Measurements from ENCODE around the gene ABHD17A.

The ABHD17A gene

DNA sequence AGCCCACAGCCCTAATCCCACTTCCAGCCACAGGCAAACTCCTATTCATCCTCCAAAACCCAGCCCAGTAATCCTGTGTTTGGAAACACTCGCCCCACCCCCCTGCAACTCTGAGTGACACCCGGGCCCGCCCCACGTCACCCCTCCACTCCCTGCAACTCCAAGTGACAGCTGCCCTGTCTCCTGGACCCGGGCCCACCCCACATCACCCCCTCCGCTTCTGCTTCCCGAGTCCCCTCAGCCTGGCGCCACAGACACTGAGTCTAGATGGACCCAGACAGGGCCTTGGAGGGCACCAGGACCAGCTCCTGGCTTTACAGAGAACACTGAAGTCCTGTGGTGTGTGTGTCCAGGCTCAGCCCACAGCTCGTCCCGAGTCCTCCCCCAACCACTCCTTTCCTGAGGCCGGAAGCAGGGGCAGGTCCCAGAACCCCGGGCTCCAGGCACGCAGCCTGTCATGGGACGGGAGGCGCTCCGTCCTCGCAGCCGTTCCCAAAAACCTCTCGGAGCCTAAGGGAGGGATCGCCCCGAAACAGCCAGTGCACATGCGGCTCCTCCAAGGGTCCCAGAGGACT lies 44.7 kb downstream of the ABHD17A start:
- no peak for DNase-seq (ENCODE audit: low read depth)

GRCh38 chr19:1839658-1840540 lies 45.4 kb downstream of the ABHD17A start:
- Histone ChIP-seq H3K4me1 (ENCODE audit: control insufficient read depth, insufficient read depth, low read length) (peaks cover 26% of the 10 kb centered on the region), H3K27me3 (replicated peaks; ENCODE audit: control insufficient read depth, insufficient read depth, low read length) (no peaks in the 10 kb centered on the region), H3K9me3 (ENCODE audit: control insufficient read depth, low read length) (no peaks in the 10 kb centered on the region), H3K9ac (ENCODE audit: low read length) (no peak overlapping the region), H3K4me3 (ENCODE audit: low read length) (no peak overlapping the region), H3K36me3 (ENCODE audit: control insufficient read depth, insufficient read depth, low read length, severe bottlenecking) (no peaks in the 10 kb centered on the region)
- no peak for DNase-seq (ENCODE audit: low read depth)

More for the DNA sequence above, 44.7 kb downstream of the ABHD17A start:
- no peaks in the 10 kb centered on the region for H3K9me3 ChIP-seq (ENCODE audit: control insufficient read depth, low read length)
- peak overlapping the region; percentile 16 for H3K4me3 ChIP-seq (ENCODE audit: low read length)
- peaks cover 30% of the 10 kb centered on the region for H3K4me1 ChIP-seq (ENCODE audit: control insufficient read depth, insufficient read depth, low read length)
- no peaks in the 10 kb centered on the region for H3K36me3 ChIP-seq (ENCODE audit: control insufficient read depth, insufficient read depth, low read length, severe bottlenecking)
- H3K27me3 ChIP-seq (replicated peaks; ENCODE audit: control insufficient read depth, insufficient read depth, low read length) = no peaks in the 10 kb centered on the region
- peak overlapping the region; percentile 15 for H3K9ac ChIP-seq (ENCODE audit: low read length)

GRCh38 chr19:1837625-1838105 lies 47.6 kb downstream of the ABHD17A start:
- no peaks in the 10 kb centered on the region for H3K36me3 ChIP-seq (ENCODE audit: control insufficient read depth, insufficient read depth, low read length, severe bottlenecking)
- peaks cover 18% of the 10 kb centered on the region for H3K4me1 ChIP-seq (ENCODE audit: control insufficient read depth, insufficient read depth, low read length)
- no peaks in the 10 kb centered on the region for H3K9me3 ChIP-seq (ENCODE audit: control insufficient read depth, low read length)
- H3K27me3 ChIP-seq (replicated peaks; ENCODE audit: control insufficient read depth, insufficient read depth, low read length) = no peaks in the 10 kb centered on the region
- peak overlapping the region; percentile 72 for H3K9ac ChIP-seq (ENCODE audit: low read length)
- DNase-seq (ENCODE audit: low read depth) = peak; percentile 65
- peak overlapping the region; percentile 68 for H3K4me3 ChIP-seq (ENCODE audit: low read length)

GRCh38 chr19:1837222-1837565 lies 48.1 kb downstream of the ABHD17A start:
- Histone ChIP-seq H3K9me3 (ENCODE audit: control insufficient read depth, low read length) (no peaks in the 10 kb centered on the region), H3K36me3 (ENCODE audit: control insufficient read depth, insufficient read depth, low read length, severe bottlenecking) (no peaks in the 10 kb centered on the region), H3K4me3 (ENCODE audit: low read length) (no peak overlapping the region), H3K4me1 (ENCODE audit: control insufficient read depth, insufficient read depth, low read length) (peaks cover 18% of the 10 kb centered on the region), H3K9ac (ENCODE audit: low read length) (peak overlapping the region; percentile 72), H3K27me3 (replicated peaks; ENCODE audit: control insufficient read depth, insufficient read depth, low read length) (no peaks in the 10 kb centered on the region)
- no peak for DNase-seq (ENCODE audit: low read depth)

- no peak for DNase-seq (ENCODE audit: low read depth)
- H3K9me3 ChIP-seq (ENCODE audit: control insufficient read depth, low read length) = no peaks in the 10 kb centered on the region
Measured at GRCh38 chr19:1836458-1837221, 48.7 kb downstream of the ABHD17A start.

DNA sequence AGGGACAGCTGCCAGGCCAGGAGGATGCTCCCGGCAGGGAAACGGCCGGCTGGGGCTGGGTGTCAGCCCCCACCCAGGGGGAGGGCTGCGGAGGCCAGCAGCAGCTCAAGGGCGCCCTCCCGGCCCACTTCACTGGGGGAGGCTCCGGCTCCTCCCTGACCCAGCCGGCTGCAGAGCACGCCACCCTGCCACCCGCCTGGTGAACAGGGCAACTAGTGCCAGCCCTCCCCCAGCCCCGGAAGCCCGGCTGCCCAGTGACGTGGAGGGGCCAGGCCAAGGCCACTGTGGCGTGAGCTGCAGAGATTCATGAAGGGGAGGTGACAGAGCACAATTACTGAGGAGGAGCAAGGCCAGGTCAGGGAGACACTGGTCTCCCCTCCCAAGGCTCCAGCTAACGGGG lies 51.8 kb downstream of the ABHD17A start:
- H3K27me3 ChIP-seq (replicated peaks; ENCODE audit: control insufficient read depth, insufficient read depth, low read length) = no peaks in the 10 kb centered on the region
- no peak overlapping the region for H3K4me3 ChIP-seq (ENCODE audit: low read length)
- H3K9me3 ChIP-seq (ENCODE audit: control insufficient read depth, low read length) = no peaks in the 10 kb centered on the region
- H3K9ac ChIP-seq (ENCODE audit: low read length) = no peak overlapping the region
- no peak for DNase-seq (ENCODE audit: low read depth)
- peaks cover 6% of the 10 kb centered on the region for H3K36me3 ChIP-seq (ENCODE audit: control insufficient read depth, insufficient read depth, low read length, severe bottlenecking)
- peaks cover 16% of the 10 kb centered on the region for H3K4me1 ChIP-seq (ENCODE audit: control insufficient read depth, insufficient read depth, low read length)

More at GRCh38 chr19:1836458-1837221, 48.7 kb downstream of the ABHD17A start:
- no peaks in the 10 kb centered on the region for H3K36me3 ChIP-seq (ENCODE audit: control insufficient read depth, insufficient read depth, low read length, severe bottlenecking)
- no peak overlapping the region for H3K4me3 ChIP-seq (ENCODE audit: low read length)
- no peaks in the 10 kb centered on the region for H3K27me3 ChIP-seq (replicated peaks; ENCODE audit: control insufficient read depth, insufficient read depth, low read length)
- H3K4me1 ChIP-seq (ENCODE audit: control insufficient read depth, insufficient read depth, low read length) = peaks cover 18% of the 10 kb centered on the region
- no peak overlapping the region for H3K9ac ChIP-seq (ENCODE audit: low read length)

DNA sequence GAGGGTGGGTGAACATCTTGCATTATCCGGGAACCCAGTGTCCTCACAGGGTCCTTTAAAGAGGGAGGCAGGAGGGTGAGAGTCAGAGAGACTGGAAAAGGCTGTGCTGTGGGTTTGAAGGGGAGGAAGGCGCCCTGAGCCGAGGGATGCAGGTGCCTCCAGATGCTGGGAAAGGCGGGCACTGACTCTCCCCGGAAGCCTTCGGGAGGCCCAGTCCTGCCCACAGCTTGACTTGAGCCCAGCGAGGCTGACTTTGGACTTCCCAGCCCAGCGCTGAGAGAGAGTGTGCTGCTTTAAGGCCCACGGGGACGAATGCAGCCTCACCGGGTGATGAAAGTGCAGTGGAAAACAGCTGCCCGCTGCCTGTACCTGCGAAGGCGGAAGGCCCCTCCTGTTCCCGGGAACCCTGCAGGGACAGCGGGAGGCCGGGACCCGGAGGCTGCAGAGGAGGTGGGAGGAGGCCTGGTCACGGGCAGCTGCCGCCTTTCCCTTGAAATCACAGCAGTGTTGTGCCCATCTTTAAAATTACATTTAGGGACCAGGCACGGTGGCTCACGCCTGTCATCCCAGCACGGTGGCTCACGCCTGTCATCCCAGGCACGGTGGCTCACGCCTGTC lies 53.1 kb downstream of the ABHD17A start:
- H3K27me3 ChIP-seq (replicated peaks; ENCODE audit: control insufficient read depth, insufficient read depth, low read length) = no peaks in the 10 kb centered on the region
- H3K9me3 ChIP-seq (ENCODE audit: control insufficient read depth, low read length) = no peaks in the 10 kb centered on the region
- H3K9ac ChIP-seq (ENCODE audit: low read length) = no peak overlapping the region
- peaks cover 10% of the 10 kb centered on the region for H3K36me3 ChIP-seq (ENCODE audit: control insufficient read depth, insufficient read depth, low read length, severe bottlenecking)
- no peak overlapping the region for H3K4me3 ChIP-seq (ENCODE audit: low read length)
- peaks cover 5% of the 10 kb centered on the region for H3K4me1 ChIP-seq (ENCODE audit: control insufficient read depth, insufficient read depth, low read length)
- DNase-seq (ENCODE audit: low read depth) = no peak

- Histone ChIP-seq H3K4me1 (ENCODE audit: control insufficient read depth, insufficient read depth, low read length) (peaks cover under 1% of the 10 kb centered on the region), H3K4me3 (ENCODE audit: low read length) (no peak overlapping the region), H3K9me3 (ENCODE audit: control insufficient read depth, low read length) (no peaks in the 10 kb centered on the region), H3K36me3 (ENCODE audit: control insufficient read depth, insufficient read depth, low read length, severe bottlenecking) (peaks cover 10% of the 10 kb centered on the region), H3K27me3 (replicated peaks; ENCODE audit: control insufficient read depth, insufficient read depth, low read length) (no peaks in the 10 kb centered on the region), H3K9ac (ENCODE audit: low read length) (no peak overlapping the region)
- no peak for DNase-seq (ENCODE audit: low read depth)
Measured at GRCh38 chr19:1830978-1831377, 54.3 kb downstream of the ABHD17A start.

DNA sequence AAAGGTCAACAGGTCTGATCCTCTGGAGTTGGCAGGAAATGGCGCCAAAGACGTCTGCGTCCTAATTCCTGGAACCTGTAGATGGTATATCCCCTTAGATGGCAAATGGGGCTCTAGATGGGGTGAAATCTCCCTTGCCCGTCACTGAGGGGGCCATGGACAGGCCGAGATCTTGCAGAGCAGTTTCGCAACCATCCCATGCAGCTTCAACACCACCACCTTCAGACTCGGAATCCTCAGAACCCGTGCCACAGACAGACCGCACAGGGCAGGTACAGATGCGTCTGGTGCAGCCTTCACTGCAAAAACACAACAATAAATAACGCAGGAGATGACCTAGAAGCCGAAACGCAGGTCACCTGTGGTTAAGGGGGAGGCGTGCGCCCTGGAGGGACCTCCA lies 54.7 kb downstream of the ABHD17A start:
- peaks cover 10% of the 10 kb centered on the region for H3K36me3 ChIP-seq (ENCODE audit: control insufficient read depth, insufficient read depth, low read length, severe bottlenecking)
- H3K4me1 ChIP-seq (ENCODE audit: control insufficient read depth, insufficient read depth, low read length) = peaks cover 4% of the 10 kb centered on the region
- no peaks in the 10 kb centered on the region for H3K27me3 ChIP-seq (replicated peaks; ENCODE audit: control insufficient read depth, insufficient read depth, low read length)
- no peak overlapping the region for H3K4me3 ChIP-seq (ENCODE audit: low read length)
- no peak for DNase-seq (ENCODE audit: low read depth)
- no peaks in the 10 kb centered on the region for H3K9me3 ChIP-seq (ENCODE audit: control insufficient read depth, low read length)
- no peak overlapping the region for H3K9ac ChIP-seq (ENCODE audit: low read length)

DNA sequence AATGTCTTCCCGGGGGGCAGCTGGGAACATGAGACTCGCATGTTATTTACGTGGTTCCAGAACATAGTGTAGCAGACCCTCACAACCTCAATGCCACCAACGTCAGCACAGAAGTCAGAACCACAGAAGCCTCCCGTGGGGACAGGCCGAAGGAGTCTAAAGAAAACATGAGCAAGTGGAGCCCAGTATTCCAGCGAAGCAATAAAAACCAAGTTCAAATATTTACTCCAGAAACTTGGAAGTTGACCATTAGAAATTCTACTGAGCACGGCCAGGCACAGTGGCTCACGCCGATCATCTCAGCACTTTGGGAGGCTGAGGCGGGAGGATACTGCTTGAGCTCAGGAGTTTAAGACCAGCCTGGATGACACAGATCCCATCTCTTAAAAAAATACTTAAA lies 55.3 kb downstream of the ABHD17A start:
- Histone ChIP-seq H3K27me3 (replicated peaks; ENCODE audit: control insufficient read depth, insufficient read depth, low read length) (no peaks in the 10 kb centered on the region), H3K9ac (ENCODE audit: low read length) (no peak overlapping the region), H3K4me3 (ENCODE audit: low read length) (no peak overlapping the region), H3K36me3 (ENCODE audit: control insufficient read depth, insufficient read depth, low read length, severe bottlenecking) (peaks cover 10% of the 10 kb centered on the region), H3K4me1 (ENCODE audit: control insufficient read depth, insufficient read depth, low read length) (peaks cover 4% of the 10 kb centered on the region), H3K9me3 (ENCODE audit: control insufficient read depth, low read length) (no peaks in the 10 kb centered on the region)
- no peak for DNase-seq (ENCODE audit: low read depth)

Data from adipocyte (in vitro differentiated cells).